AG04449 (cell line): ENCODE data around the gene TMEM45A.
"Not testable (repeated sequence)": the region's sequence is repeated elsewhere in the genome, so short reads cannot be mapped to it uniquely, and the experiment has no call there.

Source experiments
- CTCF ChIA-PET: fragments of 350-600 bp; formaldehyde crosslinking; extraction: SDS; loops from one replicate; lab custom pipeline; 2021; ENCODE audit warnings: antibody characterized with exemption; lab: Yijun Ruan, JAX
- POLR2A ChIA-PET: fragments of 400-600, 350-600 bp; formaldehyde crosslinking; extraction: SDS; loops from one replicate; lab custom pipeline; 2020; ENCODE audit warnings: antibody characterized with exemption, inconsistent platforms; lab: Yijun Ruan, JAX
- DNase-seq: peaks from one replicate; pipeline ENCODE4 v3.0.0-alpha.2; 2010; ENCODE audit warnings: low read depth, low spot score
- H3K4me3 ChIP-seq: 2 replicates; pipeline ENCODE4 v1.5.1; 2011; ENCODE audit warnings: low read depth, mild to moderate bottlenecking, control low read depth, low read length
- CTCF ChIP-seq: IDR thresholded peaks from one replicate; pipeline ENCODE4 v1.5.1; 2011; ENCODE audit warnings: mild to moderate bottlenecking, moderate library complexity, low read length, control low read depth, inconsistent platforms; ENCODE audit not compliant: insufficient read depth; ENCODE audit errors: missing control alignments

The TMEM45A gene

GRCh38 chr3:100465892-100466777 is 26.3 kb upstream of the TMEM45A start:
- CTCF ChIA-PET = interaction anchor here (0.8 to 11.1 kb wide), 8 partner anchors 11 to 230 kb away, joined by 3 to 406 read pairs (median 4); no protein-coding TSS in a partner anchor
- DNase-seq = no peak
- H3K4me3 ChIP-seq = no peak overlapping the region
- POLR2A ChIA-PET = no interaction called here
- no peak for TF ChIP-seq CTCF

GRCh38 chr3:100467133-100467532 is 25.3 kb upstream of the TMEM45A start:
- no peak for TF ChIP-seq CTCF
- CTCF ChIA-PET = interaction anchor here (1.5 to 11.1 kb wide), 2 partner anchors 124 to 136 kb away, joined by 3 to 406 read pairs; no protein-coding TSS in a partner anchor
- no peak overlapping the region for H3K4me3 ChIP-seq
- POLR2A ChIA-PET = no interaction called here
- DNase-seq = no peak

GRCh38 chr3:100468676-100469075 is 23.7 kb upstream of the TMEM45A start:
- CTCF ChIA-PET = interaction anchor here (1.7 to 11.1 kb wide), 2 partner anchors 9 to 122 kb away, joined by 4 to 406 read pairs; no protein-coding TSS in a partner anchor
- TF ChIP-seq CTCF = no peak
- POLR2A ChIA-PET = no interaction called here

GRCh38 chr3:100470951-100471350 is 21.5 kb upstream of the TMEM45A start:
- POLR2A ChIA-PET = no interaction called here
- no peak overlapping the region for H3K4me3 ChIP-seq
- TF ChIP-seq CTCF = no peak
- CTCF ChIA-PET = no interaction called here
- no peak for DNase-seq

More at GRCh38 chr3:100468676-100469075, 23.7 kb upstream of the TMEM45A start:
- no peak for DNase-seq
- no peak overlapping the region for H3K4me3 ChIP-seq

- H3K4me3 ChIP-seq = no peak overlapping the region
- DNase-seq = no peak
- TF ChIP-seq CTCF = no peak
- POLR2A ChIA-PET = no interaction called here
- CTCF ChIA-PET = no interaction called here
Observed at GRCh38 chr3:100471444-100471843, 21.0 kb upstream of the TMEM45A start.

- CTCF ChIA-PET, POLR2A ChIA-PET, H3K4me3 ChIP-seq, DNase-seq: not testable (repeated sequence)
Observed at GRCh38 chr3:100477851-100478360, 14.5 kb upstream of the TMEM45A start.

- POLR2A ChIA-PET, DNase-seq, H3K4me3 ChIP-seq: not testable (repeated sequence)
- CTCF ChIA-PET = interaction anchor here (2.8 kb wide), 1 partner anchor 15 kb away, joined by 15 read pairs; no protein-coding TSS in a partner anchor
Observed at GRCh38 chr3:100478521-100478920, 13.9 kb upstream of the TMEM45A start.
